HPDE6-E6E7 (cell line): ENCODE measurements around the gene COL5A1.
"Not testable (repeated sequence)": the region's sequence is repeated elsewhere in the genome, so short reads cannot be mapped to it uniquely, and the experiment has no call there.

Experiments
- DNase-seq: peaks from one replicate; pipeline ENCODE4 v3.0.0; 2011; ENCODE audit warnings: missing footprints; ENCODE audit errors: extremely low spot score

COL5A1 gene

DNA sequence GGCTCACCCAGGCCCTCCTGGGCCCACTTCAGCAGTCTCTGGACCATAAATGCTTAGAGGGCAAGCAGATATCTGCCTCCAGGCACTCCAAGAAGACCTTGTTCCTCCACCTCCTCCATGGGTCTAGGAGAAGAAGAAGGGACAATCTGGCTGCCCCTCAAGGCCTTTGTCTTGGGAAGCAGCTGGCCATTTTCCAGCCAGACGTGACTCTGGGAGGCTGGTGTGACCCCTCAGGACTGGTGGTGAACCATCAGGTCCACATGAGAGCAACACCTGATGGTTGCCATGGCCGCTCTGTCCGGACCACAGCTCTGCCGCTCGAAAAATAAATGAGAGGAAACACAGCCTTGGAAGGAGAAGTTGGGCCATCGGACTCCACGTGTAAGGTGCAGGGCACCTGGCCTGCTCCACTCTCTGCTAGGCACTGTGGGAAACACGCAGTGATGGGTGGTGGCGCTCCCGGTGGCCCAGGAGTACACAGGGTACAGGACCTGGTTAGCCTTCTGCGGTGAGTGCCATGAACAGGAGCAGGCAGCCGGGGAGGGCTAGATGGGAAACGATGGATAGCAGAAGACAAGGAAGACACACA, 3.0 kb upstream of the COL5A1 start:
- DNase-seq = no peak

DNA sequence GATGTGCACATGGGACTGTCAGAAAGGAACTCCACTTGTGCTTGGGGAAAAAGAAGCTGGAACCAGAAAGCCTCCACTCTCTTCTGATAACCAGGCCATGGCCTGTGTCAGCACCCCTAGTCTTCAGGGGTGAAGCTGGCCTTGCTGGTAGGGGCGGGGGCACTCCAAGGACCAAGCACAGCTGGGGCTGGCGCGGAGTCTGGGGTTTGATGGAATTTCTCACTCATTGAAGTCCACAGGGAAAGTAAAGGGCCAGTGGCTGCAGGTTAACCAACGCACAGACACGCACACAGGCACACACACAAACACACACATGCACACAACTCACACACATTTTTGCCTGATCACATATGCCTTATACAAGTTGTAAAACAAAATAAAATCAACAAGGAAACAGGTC, 1.6 kb upstream of the COL5A1 start:
- DNase-seq = no peak

DNA sequence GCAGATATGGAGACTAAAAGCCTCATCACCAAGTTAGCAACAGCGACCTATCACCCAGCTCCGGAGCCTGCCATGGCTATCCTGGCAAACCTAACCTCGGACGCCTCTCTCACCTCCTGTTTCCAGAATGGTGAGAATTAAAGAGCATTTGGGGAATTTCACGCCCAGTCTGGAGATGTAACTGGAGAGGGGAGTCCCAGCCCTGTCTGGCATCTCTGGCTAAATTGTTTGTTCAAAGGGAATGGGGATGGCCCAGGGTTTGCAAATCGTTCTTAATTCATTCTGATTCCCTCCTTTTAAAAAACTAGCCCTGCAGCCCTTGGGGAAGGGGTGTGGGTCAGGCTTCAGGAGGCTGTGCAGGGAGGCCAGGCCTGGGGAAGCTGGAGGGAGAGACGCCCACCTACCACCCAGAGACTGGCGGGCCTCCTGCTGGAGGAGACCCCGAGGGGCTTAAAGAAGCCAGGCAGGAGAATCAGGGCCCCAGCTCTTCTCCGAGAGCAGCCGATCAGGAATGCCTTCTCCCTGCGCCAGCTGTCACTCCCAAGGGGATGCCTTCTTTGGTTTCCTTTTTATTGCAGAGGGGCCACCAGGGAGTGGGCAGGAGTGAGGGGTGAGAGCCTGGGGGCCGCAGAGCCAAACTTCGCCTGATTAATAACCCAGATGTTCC, 964 bp upstream of the COL5A1 start:
- DNase-seq = no peak

DNA sequence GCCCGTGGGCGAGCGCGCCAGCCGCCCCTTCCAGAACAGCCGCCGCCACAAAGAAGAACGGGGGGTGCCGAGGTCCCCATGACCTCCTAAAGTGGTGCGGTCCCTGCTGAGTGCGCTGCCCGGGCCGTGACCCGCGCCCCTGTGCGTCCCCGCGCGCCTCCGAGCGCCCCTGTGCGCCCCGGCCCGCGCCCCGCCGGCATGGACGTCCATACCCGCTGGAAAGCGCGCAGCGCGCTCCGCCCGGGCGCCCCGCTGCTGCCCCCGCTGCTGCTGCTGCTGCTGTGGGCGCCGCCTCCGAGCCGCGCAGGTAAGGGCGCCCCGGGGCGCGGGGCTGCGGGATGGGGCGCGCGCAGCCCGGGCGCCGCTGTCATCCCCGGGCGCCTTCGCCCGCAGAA, 384 bp downstream of the COL5A1 start:
- DNase-seq = no peak

DNA sequence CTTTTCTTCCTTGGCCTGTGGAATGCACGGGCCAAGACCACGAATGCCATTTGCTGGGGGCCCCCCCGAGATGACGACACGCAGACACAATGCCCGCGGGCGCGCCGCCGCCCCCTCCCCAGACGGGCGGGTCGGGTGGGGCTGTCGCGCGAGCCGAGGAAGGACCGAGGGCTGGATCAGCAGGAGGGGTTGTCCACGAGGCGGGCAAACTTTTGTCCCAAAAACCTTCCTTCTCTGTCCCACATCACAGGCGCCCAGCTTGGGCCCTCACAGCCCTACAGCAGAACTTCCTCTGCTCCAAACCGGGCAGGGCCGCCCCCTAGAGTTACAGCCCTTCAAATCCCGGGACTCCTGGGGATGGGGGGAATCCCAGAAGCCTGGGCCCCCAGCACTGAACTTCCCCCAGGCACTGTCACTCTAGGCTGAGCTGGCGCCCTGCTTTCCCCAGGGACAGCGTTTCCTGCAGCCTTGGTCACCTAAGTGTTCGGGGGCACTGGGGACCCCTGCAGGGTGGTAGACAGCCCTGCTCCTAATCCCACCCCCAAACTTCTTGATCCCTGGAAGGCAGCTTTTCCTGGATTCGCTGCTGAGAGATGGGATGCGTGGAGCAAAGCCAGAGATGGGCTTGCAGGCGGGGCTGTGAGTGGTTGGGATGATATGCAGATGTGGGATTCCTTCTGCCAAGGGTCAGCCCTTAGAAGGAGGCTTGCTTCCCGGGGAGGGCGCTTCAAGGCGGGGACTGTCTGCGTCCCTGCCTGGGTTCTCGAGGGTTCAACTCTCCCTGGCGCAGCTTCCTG, 980 bp downstream of the COL5A1 start:
- no peak for DNase-seq

DNA sequence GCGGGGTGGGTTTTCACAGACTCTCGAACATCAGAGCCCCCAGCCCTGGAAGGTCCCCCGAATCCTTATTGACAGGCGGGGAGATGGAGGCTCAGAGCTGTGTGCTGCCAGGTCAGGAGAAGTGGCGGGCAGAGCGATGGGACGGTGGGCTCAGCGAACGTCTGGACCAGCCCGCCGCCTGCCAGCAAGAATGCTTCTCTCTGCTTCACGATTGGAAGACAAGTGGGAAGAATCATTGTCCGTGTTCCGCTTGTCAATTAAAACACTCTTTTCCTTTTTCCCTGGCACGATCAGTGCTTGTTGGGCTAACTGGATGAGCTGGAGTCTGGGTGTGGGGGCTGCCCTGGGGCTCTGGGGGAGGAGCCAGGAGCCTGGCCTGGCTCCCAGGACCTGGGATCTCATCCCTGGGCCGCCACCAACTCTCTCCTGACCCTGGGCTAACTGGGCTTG, 1.6 kb downstream of the COL5A1 start:
- DNase-seq = no peak

DNA sequence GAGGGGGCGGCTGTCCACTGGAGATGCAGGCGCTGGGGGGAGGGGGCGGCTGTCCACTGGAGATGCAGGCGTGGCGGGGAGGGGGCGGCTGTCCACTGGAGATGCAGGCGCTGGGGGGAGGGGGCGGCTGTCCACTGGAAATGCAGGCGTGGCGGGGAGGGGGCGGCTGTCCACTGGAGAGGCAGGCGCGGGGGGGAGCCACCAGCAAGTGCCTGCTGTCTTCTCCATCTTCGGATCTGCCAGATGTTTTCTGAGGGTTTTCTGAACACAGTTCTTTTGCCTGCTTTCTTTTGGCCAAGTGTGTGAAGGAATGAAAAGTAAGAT, 2.8 kb downstream of the COL5A1 start:
- DNase-seq = not testable (repeated sequence)

DNA sequence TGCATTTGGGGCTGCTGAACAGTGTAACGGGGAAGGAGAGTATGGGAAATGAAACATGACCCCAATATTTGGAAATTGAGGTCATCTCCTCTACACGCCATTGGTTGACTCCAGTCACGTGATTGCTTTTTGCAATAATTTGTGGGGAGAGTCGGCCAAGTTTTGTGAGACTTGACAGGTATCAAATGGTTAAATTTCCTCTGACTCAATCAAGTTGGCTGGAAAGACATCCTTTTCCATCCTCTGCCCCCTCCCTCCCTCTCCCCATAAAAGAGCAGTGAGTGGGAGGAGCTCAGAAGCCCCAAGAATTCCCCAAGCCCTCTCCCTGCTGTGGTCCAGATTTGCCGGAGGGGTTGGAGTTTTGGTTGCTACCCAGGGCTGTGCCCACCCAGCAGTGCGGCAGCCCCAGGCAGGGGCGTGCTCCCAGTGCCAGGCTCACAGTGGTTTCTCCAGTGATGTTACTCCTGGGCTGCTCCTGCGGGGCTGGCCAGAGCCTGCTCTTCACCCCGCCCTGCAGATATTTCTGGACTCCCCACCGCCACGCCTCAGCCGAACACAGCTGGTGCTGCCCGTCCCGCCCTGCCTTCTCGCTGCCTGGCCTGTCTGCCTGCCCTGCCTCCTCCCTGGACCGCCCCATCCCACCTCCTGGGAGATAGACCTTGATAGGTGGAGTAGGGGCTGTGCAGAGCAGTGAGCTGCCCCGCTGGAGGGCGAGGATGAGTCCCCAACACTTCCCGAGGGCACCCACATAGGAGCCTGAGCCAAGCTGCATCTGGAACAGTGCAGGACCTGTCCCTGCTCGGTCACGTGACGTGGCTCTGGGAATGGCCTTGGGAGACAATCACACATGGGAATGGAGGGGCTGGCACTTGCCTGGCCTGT, 3.4 kb downstream of the COL5A1 start:
- DNase-seq = no peak

DNA sequence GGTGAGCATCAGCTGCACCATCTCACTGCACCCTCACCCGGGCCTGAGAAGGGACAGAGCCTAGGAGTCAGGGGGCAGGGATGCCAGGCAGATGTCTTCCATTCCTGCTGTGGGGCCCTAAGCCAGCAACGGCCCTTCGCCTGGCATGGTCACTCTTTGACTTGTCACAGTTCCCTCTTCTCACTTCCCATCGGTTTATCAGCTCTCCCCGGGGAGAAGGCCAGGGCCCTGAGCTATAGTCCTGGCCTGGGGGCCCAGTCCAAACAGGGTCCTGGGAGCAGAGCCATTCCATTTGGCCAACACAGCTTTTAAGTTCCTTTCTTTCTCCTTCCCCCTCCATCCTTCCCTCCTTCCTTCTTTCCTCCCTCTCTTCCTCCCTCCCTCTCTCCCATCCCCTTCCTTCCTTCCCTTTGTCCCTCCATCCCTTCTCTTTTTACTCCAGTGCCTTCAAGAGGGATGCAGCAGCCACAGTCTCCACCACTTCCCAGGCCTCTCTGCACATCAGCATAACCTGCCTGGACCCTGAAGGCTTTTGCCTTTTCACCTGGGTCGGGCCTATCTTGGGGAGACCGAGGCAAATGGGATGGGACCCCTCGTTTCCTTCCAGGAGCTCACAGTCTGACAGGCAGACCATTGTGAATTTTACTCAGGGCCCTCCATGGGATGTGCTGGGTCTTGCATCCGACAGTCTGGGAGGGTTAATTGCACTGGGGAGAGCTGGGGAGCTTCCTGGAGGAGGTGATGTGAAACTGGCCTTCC, 4.2 kb downstream of the COL5A1 start:
- DNase-seq = no peak

DNA sequence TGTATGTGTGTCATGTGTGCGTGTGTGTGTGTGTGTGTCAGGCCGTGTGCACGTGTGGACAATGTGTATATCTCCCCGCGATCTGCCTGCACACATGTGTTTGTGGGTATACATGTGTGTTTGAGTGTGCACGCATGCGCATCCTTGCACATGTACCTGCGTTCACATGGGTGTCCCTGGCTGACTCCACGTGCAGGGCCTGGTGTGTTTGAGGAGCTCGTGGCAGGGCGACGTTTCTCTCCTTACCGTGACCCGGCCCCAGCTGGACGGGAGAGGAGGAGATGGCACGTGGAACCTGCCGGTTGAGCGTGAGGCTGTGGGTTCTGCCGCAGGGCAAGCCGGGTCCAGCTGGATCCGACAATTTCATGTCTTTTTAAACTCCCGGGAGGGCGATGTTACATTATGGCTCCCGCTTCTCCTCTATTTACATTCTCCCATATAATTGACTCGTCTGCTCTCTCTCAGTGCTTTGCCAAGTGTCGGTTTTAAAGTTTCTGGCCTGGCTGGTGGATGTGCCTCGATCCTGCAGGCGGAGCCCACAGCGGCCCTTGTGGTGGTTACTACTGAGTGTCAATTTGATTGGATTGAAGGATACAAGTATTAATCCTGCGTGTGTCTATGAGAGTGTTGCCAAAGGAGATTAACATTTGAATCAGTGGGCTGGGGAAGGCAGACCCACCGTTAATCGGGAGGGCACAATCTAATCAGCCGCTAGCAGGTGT, 5.9 kb downstream of the COL5A1 start:
- no peak for DNase-seq

DNA sequence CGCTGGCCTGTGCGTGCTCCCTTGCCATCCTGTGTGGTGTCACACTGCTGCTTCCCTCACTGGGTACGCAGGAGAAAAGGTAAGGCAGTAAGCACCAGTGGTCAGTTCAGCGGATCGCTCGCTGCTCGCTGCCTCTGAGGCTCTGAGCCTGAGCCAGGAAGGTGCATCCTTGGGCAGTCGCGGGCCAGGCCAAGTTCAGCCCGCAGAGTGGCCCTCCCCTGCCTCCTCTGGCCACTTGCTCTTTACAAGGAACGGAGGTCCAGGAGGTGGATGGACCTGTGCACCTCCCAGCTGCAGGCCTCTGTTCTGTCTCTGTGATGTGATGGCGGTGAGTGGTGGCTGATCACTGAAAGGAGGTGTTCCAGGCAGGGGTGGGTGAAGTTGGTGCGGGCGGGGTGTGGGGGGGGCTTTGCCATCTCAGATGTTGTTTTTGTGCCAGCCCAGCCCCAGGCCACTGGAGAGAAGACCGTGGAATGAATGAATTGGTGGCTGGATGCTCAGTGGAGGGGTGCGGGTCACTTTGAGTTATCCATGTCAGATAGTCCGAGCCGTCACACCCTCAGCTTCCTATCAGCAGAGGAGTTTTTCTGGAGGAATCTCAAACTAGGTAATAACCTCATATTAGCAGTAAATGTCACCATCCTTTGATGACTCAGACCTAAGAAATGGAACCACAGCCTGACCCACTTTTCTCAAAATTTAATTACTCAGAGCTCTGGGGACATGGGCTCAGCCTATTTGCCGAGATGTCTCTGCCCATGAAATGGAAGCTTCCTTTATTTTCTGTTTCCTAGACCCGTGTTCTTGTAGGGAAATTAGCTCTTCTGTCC, 7.3 kb downstream of the COL5A1 start:
- DNase-seq = no peak

DNA sequence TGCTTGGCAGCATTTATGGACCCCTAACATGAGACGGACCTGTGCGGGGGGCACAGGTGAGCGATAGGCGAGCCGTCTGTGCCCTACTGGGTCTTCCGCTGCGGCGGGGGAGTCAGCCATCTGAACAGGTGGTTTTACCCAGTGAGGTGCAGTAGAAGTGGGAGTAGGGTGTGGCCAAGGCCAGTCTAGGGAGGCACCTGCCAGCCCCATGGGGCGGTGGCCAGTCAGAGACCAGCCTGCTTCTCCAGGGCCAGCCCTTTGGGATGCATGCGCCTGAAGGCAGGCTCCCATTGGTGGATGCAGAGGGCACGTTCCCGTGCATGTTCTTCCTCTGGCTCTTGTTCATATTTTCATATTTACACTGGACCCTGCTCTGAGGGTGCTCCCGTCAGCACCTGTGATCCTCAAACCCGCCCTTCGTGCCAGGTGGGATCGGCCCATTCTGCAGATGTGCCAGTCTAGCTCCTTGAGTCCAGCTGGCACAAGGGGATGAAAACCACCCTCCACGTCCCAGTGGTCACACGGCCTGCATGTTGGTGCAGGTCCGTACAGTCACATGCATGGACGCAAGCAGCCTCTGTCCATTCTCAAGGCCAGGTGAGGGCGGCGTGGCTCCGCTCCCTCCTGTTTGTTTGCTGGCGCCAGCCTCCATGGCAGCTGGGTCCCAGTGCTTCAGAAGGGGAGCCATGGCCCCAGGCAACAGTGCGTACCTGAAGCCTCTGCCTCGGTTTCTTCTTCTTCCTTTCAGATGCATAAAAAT, 9.0 kb downstream of the COL5A1 start:
- DNase-seq = no peak

DNA sequence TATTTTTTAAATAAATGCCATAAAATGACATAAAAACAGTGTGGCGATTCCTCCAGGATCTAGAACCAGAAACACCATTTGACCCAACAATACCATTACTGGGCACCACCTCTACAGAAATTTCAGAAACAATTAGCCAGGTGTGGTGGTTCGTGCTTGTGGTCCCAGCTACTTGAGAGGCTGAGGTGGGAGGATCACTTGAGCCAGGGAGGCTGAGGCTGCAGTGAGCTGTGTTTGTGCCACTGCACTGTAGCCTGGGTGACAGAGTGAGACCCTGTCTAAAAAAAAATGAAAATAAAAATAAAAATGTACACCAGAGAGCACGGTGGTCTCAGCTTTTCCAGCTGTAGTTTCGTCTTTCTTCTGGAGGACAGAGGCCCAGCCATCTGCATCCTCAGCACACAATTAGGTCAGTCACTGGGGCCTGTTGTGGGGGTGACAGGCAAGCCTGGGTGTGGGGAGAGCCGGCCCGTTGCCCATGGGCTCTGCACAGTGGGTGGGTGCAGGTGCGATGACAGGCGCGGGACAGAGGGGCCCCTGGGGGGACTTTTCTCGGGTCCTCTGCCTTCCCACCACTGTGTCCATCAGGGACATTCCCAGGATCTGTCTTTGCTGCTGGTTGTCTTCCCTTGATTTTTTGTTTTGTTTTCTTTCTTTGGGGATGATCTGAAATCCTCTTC, 9.8 kb downstream of the COL5A1 start:
- DNase-seq = no peak

DNA sequence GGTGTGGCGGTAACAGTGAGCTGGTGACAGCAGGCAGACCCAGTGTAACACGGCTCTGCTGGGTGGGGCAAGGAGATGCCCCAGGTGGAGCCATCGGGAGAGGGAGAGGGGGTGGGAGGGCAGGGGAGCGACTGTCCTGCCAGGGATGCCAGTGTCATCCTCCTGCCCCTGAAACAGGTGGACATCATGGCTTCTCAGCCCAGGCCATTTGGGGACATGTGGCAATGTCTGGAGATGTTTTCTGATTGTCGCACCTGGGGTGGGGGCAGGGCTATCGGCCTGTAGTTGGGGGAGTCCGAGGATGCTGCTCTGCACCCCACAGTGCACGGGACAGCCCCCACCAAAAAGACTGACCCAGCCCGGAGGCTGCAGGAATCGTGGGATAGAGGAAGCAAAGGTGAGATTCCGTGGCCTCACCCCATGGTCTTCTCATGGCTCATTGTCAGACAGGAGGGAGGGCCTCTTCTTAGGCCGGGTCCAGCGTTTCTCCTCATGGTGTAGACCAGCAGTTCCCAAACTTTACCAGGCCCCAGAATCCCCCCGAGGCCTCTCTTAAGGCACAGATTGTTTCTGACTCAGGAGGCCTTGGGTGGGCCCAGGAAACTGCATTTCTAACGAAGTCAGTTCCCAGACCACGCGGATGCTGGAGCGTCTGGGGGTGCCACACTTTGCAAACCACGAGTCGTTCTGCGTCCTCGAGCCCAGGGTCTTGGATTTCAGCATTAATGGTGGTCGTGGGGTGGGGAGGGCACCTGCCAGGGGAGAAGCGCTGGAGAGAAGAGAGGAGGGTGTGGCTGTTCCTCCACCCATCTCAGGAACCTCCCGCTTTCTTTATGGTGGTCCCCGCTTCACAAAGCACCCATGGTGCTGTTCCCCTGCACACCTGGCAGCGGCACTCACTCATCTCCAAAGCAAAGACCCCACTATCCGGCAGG, 11.0 kb downstream of the COL5A1 start:
- DNase-seq = no peak

DNA sequence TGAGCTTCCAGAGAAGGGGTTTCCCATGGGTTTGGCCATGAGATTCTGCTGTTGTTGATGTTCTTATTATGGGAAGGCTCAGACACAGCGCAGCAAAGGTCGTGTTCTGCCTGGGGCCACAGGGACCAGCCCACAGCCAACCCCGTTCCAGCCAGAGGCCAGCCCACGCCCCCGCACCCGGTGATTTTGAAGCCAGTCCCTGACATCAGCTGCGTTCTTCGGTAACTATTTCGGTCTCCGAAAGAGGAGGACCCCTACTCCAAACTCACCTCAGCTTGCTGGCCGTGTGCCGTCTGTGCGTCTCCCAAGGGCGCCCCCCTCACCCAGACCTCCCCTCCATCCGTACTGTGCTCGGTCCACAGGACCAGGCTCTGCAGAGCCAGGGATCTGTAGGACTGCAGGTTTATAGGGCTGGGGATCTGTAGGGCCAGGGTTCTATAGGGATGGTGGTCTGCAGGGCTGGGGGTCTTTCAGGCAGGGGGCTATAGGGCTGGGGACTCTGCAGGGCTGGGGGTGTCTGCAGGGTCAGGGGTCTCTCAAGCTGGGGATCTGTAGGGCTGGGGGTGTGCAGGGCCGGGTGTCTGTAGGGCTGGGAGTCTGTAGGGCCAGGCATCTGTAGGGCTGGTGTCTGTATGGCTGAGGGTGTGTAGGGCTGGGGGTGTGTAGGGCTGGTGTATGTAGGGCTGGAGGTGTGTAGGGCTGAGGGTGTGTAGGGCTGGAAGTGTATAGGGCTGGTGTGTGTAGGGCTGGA, 11.8 kb downstream of the COL5A1 start:
- DNase-seq = no peak

DNA sequence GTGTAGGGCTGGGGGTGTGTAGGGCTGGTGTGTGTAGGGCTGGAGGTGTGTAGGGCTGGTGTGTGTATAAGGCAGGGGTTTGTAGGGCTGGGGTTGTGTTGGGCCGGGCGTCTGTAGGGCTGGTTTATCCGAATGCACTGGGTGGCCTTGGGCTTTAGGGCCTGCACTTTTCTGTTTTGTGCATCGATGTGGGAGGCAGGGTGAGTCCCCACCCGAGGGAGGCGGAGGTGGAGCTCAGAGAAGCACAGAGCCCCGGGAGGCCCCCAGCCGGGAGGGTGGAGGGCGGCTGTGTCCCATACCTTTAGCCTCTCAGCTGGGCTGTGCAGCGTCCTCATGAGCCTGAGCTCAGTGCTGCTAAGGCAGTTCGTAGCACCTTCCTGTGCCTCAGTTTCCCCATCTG, 13.5 kb downstream of the COL5A1 start:
- DNase-seq = no peak
